ENCODE results near the gene PXDN.

Gene PXDN

GRCh38 chr2:1599301-1600085 lies 144.8 kb downstream of the PXDN start:
- DNase-seq (ENCODE audit: low read depth in 2 of 2) = no peak

- no peak for DNase-seq (ENCODE audit: low read depth in 2 of 2)
These were observed 145.5 kb downstream of the PXDN start for GRCh38 chr2:1598800-1599199.

GRCh38 chr2:1598041-1598710 lies 146.1 kb downstream of the PXDN start:
- DNase-seq (ENCODE audit: low read depth in 2 of 2) = no peak

- no peak for DNase-seq (ENCODE audit: low read depth in 2 of 2)
These were observed 149.0 kb downstream of the PXDN start for GRCh38 chr2:1595274-1595673.

GRCh38 chr2:1594373-1595171 lies 149.7 kb downstream of the PXDN start:
- no peak for DNase-seq (ENCODE audit: low read depth in 2 of 2)

- no peak for DNase-seq (ENCODE audit: low read depth in 2 of 2)
These were observed 150.3 kb downstream of the PXDN start for GRCh38 chr2:1594123-1594372.

- no peak for DNase-seq (ENCODE audit: low read depth in 2 of 2)
These were observed 150.8 kb downstream of the PXDN start for GRCh38 chr2:1593371-1594122.

GRCh38 chr2:1591978-1592907 lies 152.1 kb downstream of the PXDN start:
- no peak for DNase-seq (ENCODE audit: low read depth in 2 of 2)

- DNase-seq (ENCODE audit: low read depth in 2 of 2) = no peak
These were observed 152.9 kb downstream of the PXDN start for GRCh38 chr2:1591461-1591770.

- DNase-seq (ENCODE audit: low read depth in 2 of 2) = no peak
These were observed 153.5 kb downstream of the PXDN start for GRCh38 chr2:1590596-1591460.

GRCh38 chr2:1588978-1589621 lies 155.2 kb downstream of the PXDN start:
- DNase-seq (ENCODE audit: low read depth in 2 of 2) = no peak

- DNase-seq (ENCODE audit: low read depth in 2 of 2) = no peak
These were observed 156.0 kb downstream of the PXDN start for GRCh38 chr2:1588051-1588977.

GRCh38 chr2:1586923-1587840 lies 157.1 kb downstream of the PXDN start:
- no peak for DNase-seq (ENCODE audit: low read depth in 2 of 2)

GRCh38 chr2:1586251-1586922 lies 157.9 kb downstream of the PXDN start:
- DNase-seq (ENCODE audit: low read depth in 2 of 2) = no peak

- DNase-seq (ENCODE audit: low read depth in 2 of 2) = no peak
These were observed 158.7 kb downstream of the PXDN start for GRCh38 chr2:1585635-1586034.

- no peak for DNase-seq (ENCODE audit: low read depth in 2 of 2)
These were observed 159.4 kb downstream of the PXDN start for GRCh38 chr2:1584691-1585485.
